NCI-H128 (cell line): ENCODE data around the gene TREM2.
"Not testable (repeated sequence)": the region's sequence is repeated elsewhere in the genome, so short reads cannot be mapped to it uniquely, and the experiment has no call there.

Experiments
- DNase-seq: peaks from one replicate; lab custom pipeline; 2025; ENCODE audit not compliant: unreplicated experiment; lab: John Stamatoyannopoulos, UW

Gene TREM2

DNA sequence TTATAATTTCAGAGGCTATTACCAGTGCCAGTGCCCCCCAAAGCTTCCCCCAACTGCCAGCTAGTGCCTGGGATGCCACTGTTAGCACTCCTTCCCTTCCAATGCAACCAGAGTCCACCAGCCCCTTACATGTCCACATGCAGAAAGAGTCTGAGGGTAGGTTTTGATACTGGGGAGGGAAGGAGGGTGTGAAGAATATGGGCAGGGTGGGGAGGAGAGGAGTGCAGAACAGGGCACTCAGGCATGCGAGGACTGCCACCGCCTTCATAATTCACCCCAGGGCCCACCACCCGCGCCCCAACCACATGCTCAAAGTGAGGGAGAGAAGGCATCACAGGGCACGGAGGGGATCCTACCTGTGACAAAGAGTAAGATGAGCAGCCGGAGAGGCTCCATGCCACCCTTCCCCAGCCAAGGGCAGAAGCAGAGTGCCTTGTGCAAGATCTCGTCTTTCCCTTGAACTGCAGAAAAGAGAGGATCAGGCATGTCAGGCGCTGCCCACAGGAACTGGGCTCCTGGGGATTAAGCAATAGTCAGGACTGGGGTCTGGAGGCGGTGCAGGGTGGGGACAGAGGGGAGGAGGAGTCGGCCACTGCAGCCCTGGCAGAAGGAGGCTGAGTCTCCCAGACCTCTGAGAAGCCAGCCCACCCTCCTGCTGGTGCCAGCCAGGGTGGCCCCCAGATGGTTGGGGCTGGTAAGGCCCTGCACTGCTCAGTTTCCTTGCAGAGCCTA, at the start of gene TREM2:
TSS of gene TREM2 (minus strand) at position 430 of the 732 bp plus-strand sequence. CDS start at position 396, 34 bp downstream.
- no peak for DNase-seq

DNA sequence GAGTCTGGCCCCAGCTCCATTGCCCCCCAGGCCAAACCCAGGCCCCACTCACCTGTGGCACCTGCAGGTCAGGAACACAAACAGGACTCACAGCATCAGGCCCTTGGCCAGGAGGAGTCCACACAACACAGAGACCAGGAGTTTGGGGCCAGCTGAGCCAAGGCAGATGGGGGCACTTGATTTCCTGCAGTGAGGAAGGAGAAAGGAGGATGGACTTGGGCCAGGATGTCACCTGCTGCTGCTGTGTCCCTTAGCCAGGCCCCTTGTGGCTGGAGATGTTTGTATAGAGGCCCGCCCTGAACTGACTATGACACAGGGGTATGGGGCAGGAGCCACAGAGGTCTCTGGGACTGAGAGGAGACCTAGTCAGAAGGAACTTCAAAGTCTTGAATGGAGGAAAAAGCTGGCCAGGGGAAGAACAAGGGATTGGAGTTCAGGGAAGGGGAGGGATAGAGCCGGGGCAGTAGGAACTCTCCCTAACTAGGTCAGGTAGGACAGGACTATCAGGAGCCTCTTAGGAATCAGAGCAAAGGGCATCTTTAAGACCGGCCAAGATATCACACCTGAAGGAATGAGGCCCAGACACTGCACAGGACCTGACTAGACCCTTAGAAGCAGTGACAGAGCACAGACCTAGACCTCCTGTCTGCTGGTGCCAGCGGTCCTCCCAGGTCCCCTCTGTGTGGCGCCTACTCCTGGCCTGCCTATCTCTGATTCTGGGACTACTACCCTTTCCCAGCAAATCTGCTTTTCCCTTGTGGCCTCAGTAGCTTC, 46.8 kb upstream of the TREM2 start:
- no peak for DNase-seq

DNA sequence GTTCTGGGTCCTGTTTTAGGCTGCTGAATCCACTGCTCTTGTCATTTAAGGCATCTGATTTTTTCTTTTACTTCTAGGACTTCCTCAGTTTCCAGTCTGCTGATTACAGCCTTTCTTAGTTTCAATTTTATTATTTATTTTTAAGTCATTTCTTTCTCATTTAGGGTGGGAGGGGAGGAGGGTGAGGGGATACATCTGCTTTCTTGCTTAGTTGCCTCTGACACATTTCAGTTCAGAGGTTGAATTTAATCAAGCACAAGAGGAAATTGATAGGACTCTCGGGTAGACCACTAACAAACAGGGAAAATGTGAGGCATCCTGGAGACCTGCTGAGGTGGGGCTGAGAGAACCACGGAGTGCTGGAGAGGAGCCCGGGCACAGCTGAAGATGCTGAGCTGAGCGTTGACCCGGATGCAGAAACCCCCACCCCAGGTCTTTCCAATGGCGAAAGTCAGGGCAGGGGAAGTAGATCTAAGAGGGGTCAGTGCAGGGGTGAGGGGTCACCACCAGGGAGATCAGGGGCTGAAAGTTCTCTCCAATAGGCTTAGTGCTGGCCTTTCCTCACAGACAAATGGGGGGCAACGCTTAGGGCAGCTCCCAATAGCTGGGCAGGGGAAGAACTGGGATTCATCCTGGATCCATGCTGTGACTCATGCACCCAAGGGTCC, 45.7 kb upstream of the TREM2 start:
- DNase-seq: no peak

DNA sequence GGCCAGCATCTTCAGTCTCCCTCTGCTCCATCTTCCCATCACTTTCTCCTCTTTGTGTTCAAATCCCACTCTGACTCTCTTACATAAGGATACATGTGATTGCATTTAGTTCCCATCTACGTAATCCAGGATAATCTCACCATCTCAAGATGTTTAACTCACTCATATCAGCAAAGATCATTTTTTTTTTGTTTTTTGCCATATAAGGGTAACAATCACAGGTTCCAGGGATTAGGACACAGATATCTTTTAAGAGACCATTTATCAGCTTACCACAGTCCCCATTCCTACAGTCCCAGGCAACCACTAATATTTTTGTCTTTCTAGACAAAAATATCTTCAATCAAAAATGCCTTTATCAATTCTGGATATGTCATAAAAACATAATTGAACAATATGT, 41.2 kb upstream of the TREM2 start:
- DNase-seq: no peak

DNA sequence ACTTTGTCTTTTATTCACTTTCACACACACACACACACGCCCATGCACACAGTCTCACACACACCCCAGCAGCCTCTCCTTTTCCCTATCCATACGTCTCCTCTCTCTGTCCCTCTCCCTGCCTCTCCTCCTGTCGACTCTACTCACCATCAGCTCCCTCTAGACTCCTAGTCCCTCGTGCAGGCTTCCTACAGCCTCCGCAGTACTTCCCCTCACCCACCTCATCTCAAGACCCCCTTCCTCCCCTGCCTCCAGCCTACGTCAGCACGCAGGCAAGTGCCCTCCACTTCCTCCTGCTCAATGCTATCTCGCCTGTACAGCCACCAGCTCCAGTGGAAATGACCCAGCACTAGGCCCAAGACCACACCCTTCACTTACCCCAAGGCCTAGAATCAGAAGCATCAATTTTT, 38.9 kb upstream of the TREM2 start:
- DNase-seq: no peak

DNA sequence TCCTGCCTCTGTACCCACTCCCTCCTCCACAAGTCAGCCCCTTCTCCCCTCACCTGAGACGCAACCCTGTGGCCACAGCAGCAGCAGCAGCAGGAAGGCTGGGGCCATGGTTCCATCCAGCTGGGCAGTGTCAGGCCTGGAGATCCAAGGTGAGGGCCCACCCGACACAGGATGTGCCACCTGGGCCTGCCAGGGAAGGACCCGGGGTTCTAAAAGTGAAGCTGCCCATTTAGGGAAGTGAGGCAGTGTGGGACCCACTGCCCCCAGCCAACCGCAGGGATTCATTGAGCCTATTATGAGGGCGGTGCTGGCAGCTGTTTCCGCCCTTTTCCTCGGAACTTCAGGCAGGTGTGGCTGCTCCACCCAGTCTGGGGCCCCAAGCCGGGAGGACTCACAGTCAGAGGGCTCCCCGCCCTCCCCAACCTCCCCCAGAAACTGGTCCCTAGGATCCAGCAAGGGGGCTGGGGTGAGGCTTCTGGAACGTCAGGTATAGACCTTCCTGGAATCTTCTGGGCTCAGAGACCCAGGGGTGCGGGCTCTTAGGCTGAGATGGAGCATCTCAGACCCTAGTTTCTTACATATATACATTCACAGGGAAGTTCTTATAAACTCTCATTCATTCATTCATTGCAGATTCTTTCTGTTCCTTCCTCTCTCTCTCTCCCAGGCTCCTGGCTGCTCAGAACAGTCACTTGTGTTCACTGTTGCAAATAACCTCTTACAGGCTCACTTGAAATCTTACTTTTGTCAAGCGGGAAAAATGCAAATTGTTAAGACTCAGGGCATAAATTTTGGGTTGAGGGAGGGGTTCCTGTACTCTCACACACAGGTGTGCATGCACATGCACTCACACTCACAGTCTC, 38.2 kb upstream of the TREM2 start, which contains the start of gene TREML2:
TSS of gene TREML2 (minus strand) at position 249 of the 863 bp plus-strand sequence. CDS start at position 108, 141 bp downstream.
- DNase-seq: no peak

DNA sequence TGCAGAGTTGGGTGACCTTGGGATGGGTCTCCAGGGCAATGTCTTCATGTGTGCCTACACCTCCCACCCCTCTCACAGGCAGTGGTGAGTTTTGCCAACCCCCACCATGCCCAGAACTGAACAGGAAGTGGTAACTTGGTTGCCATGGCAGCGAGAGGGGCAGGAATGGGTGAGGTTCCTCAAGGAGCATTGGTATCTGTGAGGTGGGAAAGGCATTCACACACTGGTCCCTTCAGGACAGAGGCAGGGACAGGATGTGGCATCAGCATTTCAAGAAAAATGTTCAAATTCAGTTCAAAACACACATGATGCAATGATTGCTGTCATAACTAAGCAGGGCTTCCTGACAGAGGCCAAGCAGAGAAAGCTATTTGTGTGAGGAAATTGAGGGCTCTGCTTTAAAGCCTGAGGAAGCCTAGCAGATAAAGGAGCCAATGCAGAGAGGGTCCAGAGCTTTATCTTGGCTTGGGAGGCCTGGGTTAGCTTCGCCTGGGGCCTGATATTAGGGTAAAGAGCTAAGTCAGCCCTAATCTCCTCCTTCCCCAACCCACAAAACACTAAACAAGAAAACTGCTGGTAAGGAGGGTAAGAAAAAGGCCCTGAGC, 37.5 kb upstream of the TREM2 start:
- no peak for DNase-seq

DNA sequence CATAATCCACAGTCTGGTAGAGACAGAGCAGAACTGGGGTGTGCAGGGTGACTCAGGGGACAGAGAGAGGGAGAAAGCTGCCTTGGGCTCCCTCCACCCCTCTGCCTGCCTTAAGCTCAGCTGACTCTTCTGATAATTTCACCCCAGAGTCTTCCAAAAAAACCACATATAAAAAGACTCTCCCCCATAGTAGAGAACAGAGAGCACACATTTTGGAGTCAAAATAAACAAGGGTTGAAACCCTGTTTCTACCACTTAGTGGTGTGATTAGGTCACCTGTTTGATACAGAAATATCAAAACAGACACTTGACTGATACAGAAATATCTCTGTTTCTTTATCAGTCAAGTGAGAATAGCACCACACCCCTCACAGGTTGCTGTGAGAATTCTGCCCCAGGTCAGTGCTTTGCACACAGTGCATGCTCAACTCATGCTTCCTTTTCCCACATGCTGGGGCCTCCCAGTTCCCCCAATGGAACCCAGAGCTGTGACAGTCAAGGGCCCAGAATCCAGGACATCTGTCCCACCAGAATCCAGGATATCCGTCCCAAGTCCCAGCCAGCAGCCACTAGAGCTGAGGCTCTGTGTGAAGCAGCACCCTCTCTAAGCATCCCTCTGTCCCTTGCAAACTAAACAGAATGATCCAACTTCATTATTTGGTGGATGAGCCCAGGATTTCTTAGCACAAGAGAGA, 36.8 kb upstream of the TREM2 start:
- no peak for DNase-seq

DNA sequence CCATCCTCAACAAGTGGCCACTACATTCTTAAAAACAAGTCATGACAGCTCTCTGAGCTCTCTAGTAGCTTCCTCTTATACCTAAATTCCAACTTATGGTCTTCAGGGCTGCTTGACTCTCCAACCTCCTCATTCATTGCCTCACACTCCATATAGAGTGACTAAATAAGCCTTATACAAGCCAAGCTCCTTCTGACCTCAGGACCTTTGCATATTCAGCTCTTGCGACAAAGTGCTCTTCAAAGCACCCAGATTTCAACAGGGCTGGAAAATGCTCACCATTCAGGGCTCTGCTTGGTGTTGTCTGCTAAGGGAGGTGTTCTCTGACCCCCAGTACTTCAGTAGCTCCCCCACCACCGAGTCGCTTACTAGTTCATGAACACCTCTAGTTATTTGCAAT, 34.3 kb upstream of the TREM2 start:
- no peak for DNase-seq

DNA sequence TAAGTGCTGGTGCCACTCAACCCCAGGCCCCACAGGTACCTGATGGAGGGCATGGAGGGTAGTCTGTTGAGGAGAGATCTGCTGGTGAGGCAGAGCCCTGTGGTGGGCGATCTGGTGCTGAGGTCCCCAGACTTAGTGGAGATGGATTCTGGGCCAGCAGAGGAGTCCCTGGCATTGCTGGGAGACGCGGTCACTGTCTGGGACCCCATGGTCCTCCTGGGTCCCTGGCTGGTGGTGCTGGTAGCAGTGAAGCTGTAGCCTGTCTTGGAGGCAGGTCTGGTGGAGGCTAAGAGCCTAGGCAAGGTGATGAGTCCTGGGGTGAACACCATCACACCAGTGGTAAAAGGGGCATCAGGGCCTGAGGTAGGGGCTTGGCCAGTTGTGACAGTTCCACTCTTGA, 31.5 kb upstream of the TREM2 start:
- no peak for DNase-seq

DNA sequence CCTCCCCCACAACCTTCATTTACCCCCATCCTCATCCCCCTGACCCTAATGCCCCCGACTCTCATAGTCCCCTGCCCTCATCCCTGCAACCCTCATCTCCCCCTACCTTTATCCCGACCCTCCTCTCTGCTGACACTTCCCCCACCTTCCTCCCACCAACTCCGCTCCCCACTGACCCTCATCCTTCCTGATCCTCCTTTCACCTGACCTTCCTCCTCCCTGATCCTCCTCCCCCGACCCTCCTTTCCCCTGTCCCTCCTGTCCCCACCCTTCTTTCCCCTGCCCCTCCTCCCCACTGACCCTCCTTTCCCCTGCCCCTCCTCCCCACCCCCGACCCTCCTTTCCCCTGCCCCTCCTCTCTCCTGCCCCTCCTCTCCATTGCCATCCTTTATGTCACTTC, 31.0 kb upstream of the TREM2 start:
- DNase-seq: no peak

DNA sequence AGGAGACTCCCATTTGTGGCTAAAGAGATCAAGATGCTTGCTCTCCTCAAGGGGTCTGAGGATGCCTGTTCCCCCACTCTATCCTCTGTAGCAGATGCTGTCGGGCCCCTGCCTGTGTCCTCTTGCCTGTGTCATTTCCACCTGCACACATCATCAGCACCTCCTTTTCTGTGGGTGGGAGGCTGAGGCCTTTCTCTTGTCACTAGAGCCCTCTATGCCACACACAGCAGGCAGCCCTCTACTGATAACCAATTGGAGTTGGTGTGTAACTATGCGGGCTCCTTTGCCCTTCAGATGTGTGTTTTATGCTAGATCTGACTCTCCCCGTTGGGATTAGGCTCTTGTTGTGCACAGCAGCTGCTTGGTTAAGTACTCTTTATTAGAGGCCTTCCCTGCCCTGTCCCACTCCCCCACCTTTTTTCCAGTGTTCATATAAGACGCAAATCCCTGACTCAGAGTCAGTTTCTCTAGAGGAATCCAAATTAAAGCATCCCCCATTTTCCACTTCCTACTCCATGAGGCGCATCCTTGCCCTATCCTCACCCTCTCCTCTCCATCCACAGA, 30.3 kb upstream of the TREM2 start:
- no peak for DNase-seq

DNA sequence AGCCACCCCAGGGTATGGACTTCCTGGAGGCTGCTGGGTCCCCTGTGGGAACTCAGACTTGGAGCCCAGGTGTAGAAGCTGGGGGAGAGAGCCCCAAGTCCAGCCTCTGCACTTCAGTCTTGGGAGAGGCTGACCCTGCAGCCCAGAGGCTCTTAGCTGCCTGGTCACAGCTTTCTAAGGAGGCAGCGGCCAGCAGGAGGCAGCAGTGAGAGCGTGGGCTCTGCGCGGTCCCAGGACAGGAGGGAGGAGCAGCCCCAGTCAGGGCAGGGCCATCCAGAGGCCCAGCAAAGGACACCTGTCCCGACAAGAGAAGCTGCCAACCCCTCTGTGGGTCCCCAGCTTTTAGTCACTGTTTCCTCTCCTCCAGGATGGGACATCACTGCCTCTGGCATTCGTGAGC, 28.7 kb upstream of the TREM2 start:
- DNase-seq: no peak

DNA sequence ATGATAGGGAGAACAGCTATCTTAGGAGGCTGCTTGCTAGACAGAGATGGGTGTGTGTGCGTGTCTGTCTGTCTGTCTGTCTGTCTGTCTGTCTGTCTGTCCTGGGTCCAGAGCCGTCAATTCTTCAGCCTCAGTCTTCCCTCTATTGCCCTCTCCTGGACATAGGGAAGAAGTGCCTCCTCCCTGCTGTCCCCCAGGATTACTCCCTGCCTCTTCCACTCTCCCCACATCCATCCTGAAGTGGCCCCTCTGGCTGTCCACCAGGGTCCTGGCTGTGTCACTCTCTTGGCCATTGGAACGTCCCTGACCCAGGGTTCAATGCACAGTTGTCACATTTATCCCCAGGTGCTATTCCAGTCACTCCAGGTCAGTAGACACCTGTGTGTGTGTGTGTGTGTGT, 27.9 kb upstream of the TREM2 start:
- no peak for DNase-seq

DNA sequence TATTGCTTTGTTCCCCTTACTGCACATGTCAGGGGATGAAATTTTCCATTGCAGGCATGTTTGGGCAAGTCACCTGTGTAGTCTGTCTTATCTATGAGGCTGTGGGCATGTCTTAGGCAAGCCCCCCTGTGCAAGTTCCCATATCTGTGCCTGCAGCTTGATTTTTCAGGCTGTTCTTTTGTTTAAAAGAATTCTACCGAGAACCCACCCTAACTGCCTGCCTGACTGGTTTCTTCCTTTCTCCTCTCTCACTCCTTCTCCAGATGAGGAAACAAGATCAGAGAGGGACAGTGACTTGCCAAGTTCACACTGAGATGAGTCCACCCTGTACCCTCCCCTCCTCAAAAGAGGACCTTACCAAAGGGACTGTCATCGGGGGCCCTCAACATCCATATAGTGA, 27.1 kb upstream of the TREM2 start:
- DNase-seq: no peak

DNA sequence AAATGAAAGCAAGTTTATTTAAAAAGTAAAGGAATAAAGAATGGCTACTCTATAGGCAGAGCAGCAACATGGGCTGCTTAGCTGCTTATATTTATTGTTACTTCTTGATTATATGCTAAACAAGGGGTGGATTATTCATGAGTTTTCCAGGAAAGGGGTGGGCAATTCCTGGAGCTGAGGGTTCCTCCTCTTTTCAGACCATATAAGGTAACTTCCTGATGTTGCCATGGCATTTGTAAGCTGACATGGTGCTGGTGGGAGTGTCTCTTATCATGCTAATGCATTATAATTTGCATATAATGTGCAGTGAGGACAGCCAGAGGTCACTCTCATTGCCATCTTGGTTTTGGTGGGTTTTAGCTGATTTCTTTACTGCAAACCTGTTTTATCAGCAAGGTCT, 26.1 kb upstream of the TREM2 start:
- not testable (repeated sequence) for DNase-seq

DNA sequence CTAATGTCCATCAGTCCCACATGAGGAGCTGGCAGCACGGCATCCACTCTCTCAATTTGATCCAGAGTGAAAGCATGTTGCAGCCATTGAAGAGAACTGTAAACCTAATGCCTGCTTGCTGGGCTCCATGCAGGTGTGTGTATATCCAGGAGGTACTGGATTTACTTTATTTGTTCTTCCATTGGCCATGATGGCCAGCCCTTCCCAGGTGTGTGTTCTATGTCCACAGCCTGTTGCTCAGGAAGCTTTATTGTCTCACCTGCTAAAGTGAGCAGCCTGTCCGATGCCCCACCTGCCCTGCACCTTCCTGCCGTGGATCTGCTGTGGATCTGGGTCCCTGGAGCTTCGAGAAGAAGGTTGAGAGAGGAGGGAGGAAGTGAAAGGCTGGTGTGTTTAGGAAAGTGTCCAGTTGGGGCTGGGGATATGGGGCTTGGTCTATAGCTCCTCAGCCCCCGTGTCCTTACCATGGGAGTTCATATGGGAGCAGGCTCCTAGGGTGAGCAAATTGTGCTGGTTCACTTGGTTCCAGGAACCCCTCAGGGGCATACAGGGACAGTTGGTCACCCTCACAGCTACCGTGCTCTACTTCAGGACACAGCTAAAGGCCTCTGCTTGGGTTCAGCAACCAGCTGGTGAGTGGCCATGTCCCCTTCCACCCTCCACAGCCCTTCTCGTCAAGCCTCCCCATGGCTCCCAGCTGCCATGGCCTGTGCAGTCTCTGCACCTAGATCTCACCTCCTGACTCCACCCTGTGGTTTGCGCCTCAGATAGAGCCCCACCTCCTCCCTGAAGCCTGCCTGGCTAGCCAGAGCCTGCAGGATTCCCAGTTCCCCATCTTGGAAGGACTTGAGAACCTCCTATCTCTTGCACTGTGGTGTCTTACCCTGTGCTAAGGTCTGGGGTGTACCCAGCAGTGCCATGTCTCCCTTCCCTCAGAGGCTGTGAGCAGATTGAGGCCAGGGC, 25.3 kb upstream of the TREM2 start:
- no peak for DNase-seq

DNA sequence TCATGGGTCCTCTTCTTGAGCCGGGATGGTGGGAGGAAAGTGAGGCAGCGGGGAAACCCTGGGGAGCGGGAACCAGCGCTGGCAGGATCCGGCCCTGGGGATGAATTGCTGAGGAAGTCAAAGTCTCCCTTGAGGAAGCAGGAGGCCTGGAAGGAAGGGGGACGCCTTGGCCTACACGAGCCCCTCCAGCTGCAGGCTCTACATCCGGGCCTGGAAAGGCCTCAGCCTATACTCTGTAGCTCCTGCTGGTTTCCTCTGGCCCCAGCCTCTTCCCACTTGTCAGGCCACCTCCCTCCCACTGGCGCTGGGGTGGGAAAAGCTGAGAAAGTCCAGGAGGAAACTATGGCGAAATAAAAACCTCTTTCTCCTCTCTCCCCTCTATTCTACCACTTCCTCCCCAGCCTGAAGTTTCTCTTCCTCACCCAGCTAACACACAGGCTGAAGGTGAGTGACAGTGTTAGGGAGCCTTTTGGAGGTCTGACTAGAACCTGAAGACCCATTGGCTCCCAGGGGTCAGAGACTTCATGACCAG, 23.2 kb upstream of the TREM2 start:
- DNase-seq: no peak
